ENCODE measurements around the gene MTF2.

DNA sequence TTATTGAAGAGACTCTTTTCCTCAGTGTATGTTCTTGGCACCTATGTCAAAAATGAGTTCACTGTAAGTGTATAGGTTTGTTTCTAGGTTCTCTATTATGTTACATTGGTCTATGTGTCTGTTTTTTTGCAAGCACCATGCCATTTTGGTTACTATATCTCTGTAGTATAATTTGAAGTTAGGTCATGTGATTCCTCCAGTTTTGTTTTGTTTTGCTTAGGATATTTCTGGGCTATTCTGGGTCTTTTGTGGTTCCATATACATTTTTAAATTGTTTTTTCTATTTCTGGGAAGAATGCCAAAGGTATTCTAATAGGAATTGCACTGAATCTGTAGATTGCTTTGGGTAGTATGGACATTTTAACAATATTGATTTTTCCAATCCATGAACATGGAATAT lies 87.9 kb downstream of the MTF2 start:
- TF ChIP-seq, protein P1, sequence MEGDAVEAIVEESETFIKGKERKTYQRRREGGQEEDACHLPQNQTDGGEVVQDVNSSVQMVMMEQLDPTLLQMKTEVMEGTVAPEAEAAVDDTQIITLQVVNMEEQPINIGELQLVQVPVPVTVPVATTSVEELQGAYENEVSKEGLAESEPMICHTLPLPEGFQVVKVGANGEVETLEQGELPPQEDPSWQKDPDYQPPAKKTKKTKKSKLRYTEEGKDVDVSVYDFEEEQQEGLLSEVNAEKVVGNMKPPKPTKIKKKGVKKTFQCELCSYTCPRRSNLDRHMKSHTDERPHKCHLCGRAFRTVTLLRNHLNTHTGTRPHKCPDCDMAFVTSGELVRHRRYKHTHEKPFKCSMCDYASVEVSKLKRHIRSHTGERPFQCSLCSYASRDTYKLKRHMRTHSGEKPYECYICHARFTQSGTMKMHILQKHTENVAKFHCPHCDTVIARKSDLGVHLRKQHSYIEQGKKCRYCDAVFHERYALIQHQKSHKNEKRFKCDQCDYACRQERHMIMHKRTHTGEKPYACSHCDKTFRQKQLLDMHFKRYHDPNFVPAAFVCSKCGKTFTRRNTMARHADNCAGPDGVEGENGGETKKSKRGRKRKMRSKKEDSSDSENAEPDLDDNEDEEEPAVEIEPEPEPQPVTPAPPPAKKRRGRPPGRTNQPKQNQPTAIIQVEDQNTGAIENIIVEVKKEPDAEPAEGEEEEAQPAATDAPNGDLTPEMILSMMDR (IDR thresholded peaks at IDR 0.05): no peak
- no peak for TF ChIP-seq POLR2A (IDR thresholded peaks at IDR 0.05)

Measured in body of pancreas (tissue), 4 donors.